Effector memory CD8-positive, alpha-beta T cell (primary cell): ENCODE measurements around the gene CD3G.
A peak's percentile ranks its signal among the peaks of the same experiment; 100 is the strongest.

ENCODE experiments used
- ATAC-seq: fragments of 150-1000 bp; cut with Tn5 transposase; replicated peaks from 2 replicates; pipeline ENCODE4 v1.10.0; 2021; ENCODE audit warnings: mild to moderate bottlenecking, moderate library complexity
- DNase-seq, 3 experiments: peaks; one replicate each; pipeline ENCODE4 v3.0.0; 2021
- H3K27ac Mint-ChIP-seq, 2 donors: one replicate each; pipeline ENCODE4 v1.8.0; 2022; ENCODE audit warnings: mild to moderate bottlenecking in 2 of 2, mixed read lengths in 2 of 2, moderate library complexity in 2 of 2
- H3K27me3 Mint-ChIP-seq, 2 donors: one replicate each; pipeline ENCODE4 v1.8.0; 2022; ENCODE audit warnings: mixed read lengths in 2 of 2
- H3K36me3 Mint-ChIP-seq: one replicate; pipeline ENCODE4 v1.8.0; 2022; ENCODE audit warnings: mild to moderate bottlenecking, moderate library complexity, mixed read lengths; ENCODE audit not compliant: insufficient read depth
- H3K4me1 Mint-ChIP-seq, 2 donors: one replicate each; pipeline ENCODE4 v1.8.0; 2022; ENCODE audit warnings: low read depth in 2 of 2, mixed read lengths in 2 of 2
- H3K4me3 Mint-ChIP-seq, 2 donors: one replicate each; pipeline ENCODE4 v1.8.0; 2022; ENCODE audit warnings: mild to moderate bottlenecking in 2 of 2, mixed read lengths in 2 of 2, moderate library complexity in 2 of 2
- H3K9me3 Mint-ChIP-seq, 2 donors: one replicate each; pipeline ENCODE4 v1.8.0; 2022; ENCODE audit warnings: mixed read lengths in 2 of 2

Gene CD3G

DNA sequence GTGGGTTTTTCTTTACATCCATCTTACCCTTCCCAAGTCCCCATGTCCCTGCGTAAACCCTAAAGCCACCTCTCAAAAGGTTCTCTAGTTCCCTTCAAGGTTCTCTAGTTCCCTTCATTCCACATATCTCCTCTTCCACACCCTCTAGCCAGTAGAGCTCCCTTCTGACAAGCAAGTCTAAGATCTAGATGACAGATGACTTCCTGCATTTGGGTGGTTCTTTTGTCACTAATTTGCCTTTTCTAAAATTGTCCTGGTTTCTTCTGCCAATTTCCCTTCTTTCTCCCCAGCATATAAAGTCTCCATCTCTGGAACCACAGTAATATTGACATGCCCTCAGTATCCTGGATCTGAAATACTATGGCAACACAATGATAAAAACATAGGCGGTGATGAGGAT, 31.8 kb upstream of the CD3G start:
- H3K36me3 Mint-ChIP-seq: peaks cover 79% of the 10 kb centered on the region
- ATAC-seq: no peak
- peak overlapping the region; percentile 83 to 99 for H3K27ac Mint-ChIP-seq
- H3K4me1 Mint-ChIP-seq: peaks cover 61 to 72% of the 10 kb centered on the region in 2 donors
- no peaks in the 10 kb centered on the region for H3K9me3 Mint-ChIP-seq
- H3K4me3 Mint-ChIP-seq: peak overlapping the region in 1 of 2 donors; percentile 3
- no peaks in the 10 kb centered on the region for H3K27me3 Mint-ChIP-seq
- no peak for DNase-seq

DNA sequence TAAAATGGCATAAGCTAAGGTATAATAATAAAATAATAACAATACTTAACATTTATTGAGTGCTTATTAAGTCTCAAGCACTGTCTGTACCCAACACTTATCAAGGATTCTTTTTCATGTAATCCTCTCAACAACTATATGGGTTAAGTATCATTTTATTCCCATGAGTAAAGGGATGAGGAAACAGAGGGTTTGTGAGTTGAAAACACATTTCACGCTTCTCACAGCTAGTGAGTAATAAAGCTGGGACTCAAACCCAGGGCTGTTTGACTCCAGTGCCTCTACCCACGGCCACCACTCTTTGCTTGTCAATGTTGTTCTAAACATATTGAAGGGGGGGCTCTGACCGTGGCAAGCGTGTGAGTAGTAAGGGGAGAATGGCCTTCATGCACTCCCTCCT, 30.9 kb upstream of the CD3G start:
- no peaks in the 10 kb centered on the region for H3K27me3 Mint-ChIP-seq
- no peaks in the 10 kb centered on the region for H3K9me3 Mint-ChIP-seq
- H3K27ac Mint-ChIP-seq: peak overlapping the region in 1 of 2 donors; percentile 83
- H3K36me3 Mint-ChIP-seq: peaks cover 75% of the 10 kb centered on the region
- no peak for DNase-seq
- ATAC-seq: no peak
- H3K4me3 Mint-ChIP-seq: no peak overlapping the region
- H3K4me1 Mint-ChIP-seq: peaks cover 60 to 70% of the 10 kb centered on the region in 2 donors

DNA sequence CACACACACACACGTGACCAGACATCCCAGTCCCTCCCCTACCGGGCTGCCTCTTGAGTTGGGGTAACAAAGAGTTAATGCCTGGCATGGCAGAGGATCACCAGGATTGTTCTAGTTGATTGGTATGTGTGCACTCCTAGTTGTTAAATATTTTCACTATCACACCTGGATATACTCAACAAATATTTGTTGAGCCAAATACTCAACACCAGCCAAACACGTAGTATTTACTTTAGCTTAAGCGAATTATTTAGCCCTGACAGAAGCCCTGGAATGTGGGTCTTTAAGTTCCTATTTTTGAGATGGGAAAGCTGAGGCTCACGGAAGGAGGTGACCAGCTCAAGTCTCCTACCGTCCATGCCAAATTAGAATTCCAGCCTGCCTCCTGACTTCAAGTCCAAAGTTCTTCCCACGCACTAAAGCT, 29.1 kb upstream of the CD3G start:
- Mint-ChIP-seq H3K36me3 (peaks cover 64% of the 10 kb centered on the region), H3K27ac (peak overlapping the region; percentile 90 to 93), H3K4me1 (peaks cover 63 to 75% of the 10 kb centered on the region in 2 donors), H3K27me3 (no peaks in the 10 kb centered on the region), H3K9me3 (no peaks in the 10 kb centered on the region), H3K4me3 (peak overlapping the region; percentile 58 to 78)
- DNase-seq: no peak
- ATAC-seq: no peak

DNA sequence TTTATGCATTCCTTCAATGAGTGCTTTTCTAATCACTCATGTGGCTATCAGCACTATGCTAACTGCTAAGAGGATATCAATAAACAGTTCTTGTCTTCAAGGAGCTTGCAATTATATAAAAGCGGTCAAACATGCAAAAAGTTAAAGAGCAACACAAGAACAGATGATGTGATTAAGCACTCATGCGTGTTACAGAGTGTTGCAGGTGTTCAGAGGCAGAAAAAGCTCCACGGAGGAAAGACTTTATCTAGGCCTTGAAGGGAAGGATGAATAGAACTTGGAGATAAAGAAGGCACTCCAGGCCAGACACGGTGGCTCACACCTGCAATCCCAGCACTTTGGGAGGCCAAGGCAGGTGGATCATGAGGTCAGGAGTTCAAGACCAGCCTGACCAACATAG, 26.0 kb upstream of the CD3G start:
- ATAC-seq (no peak), DNase-seq (no peak)
- Mint-ChIP-seq H3K4me1 (peaks cover 66 to 69% of the 10 kb centered on the region in 2 donors), H3K9me3 (no peaks in the 10 kb centered on the region), H3K36me3 (peaks cover 45% of the 10 kb centered on the region), H3K4me3 (peak overlapping the region; percentile 15 to 31), H3K27ac (peak overlapping the region; percentile 11 to 90), H3K27me3 (no peaks in the 10 kb centered on the region)

DNA sequence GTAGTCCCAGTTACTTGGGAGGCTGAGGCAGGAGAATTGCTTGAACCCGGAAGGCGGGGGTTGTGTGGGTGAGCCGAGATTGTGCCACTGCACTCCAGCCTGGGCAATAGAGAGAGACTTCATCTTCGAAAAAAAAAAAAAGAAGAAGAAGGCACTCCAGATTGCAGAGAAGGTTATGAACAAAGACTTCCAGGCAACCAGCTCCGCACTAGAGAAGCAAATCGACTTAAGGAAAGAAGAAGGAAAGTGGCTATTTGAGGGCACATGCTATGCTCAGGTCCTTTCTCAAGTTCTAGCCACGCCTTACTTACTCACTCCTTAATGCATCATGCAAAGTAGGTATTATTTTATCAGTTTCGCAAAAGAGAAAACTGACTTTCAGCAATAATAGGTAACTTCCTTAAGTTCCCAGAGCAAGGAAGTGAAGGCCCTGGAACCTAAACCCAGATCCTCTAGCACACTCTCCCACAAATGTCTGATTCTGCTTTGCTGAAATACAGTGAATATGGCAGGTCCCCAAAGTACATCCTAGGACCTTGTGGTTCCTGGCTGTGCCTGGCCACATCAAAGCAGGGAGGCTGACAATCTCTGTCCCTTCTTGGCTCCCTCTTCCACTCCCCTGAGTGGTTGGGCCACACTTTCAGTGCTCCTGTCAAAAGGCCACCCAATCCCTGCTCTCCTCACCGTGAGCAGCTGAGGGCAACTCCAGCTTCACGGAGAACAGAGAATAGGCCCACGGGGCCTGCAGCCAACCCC, 25.4 kb upstream of the CD3G start:
- Mint-ChIP-seq H3K4me3 (peak overlapping the region; percentile 15 to 41), H3K27me3 (no peaks in the 10 kb centered on the region), H3K4me1 (peaks cover 63 to 65% of the 10 kb centered on the region in 2 donors), H3K27ac (peak overlapping the region; percentile 75 to 90), H3K36me3 (peaks cover 44% of the 10 kb centered on the region), H3K9me3 (no peaks in the 10 kb centered on the region)
- ATAC-seq (no peak), DNase-seq (no peak)

- Mint-ChIP-seq H3K27ac (peak overlapping the region; percentile 75 to 90), H3K27me3 (no peaks in the 10 kb centered on the region), H3K4me3 (peak overlapping the region; percentile 11 to 41), H3K4me1 (peaks cover 59 to 62% of the 10 kb centered on the region in 2 donors), H3K36me3 (peaks cover 38% of the 10 kb centered on the region), H3K9me3 (no peaks in the 10 kb centered on the region)
- no peak for ATAC-seq
- no peak for DNase-seq
Measured at GRCh38 chr11:118319337-118319707, 24.8 kb upstream of the CD3G start.

DNA sequence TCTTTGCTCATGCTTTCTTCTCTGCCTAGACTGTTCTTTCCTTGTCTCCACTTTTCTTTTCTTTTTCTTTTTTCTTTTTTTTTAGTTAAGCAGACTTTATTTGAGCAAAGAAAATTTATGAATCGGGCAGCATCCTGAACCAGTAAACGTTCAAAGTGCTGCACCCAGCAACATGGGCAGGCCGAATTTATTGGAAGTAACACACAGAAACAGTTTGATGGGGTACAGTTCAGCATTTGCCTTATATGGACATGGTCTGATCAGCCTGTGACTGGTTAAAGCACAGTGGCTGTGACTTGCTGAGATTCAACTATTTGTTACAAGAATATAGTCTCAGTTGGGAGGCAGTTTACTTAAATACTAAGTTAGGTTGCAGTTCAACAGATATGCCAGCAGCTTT, 23.6 kb upstream of the CD3G start:
- peaks cover 30% of the 10 kb centered on the region for H3K36me3 Mint-ChIP-seq
- peak overlapping the region; percentile 11 to 41 for H3K4me3 Mint-ChIP-seq
- DNase-seq (no peak), ATAC-seq (no peak)
- H3K27me3 Mint-ChIP-seq: no peaks in the 10 kb centered on the region
- H3K4me1 Mint-ChIP-seq: peaks cover 53 to 56% of the 10 kb centered on the region in 2 donors
- no peaks in the 10 kb centered on the region for H3K9me3 Mint-ChIP-seq
- H3K27ac Mint-ChIP-seq: peak overlapping the region; percentile 71 to 90

GRCh38 chr11:118321386-118322082, 22.6 kb upstream of the CD3G start:
- H3K36me3 Mint-ChIP-seq: peaks cover 29% of the 10 kb centered on the region
- H3K4me3 Mint-ChIP-seq: peak overlapping the region in 1 of 2 donors; percentile 44
- peak overlapping the region in 1 of 2 donors; percentile 74 for H3K27ac Mint-ChIP-seq
- no peak for DNase-seq
- no peak for ATAC-seq
- no peaks in the 10 kb centered on the region for H3K9me3 Mint-ChIP-seq
- H3K4me1 Mint-ChIP-seq: peaks cover 45 to 46% of the 10 kb centered on the region in 2 donors
- no peaks in the 10 kb centered on the region for H3K27me3 Mint-ChIP-seq

GRCh38 chr11:118322721-118323120, 21.4 kb upstream of the CD3G start:
- Mint-ChIP-seq H3K27ac (no peak overlapping the region), H3K27me3 (no peaks in the 10 kb centered on the region), H3K9me3 (no peaks in the 10 kb centered on the region), H3K4me3 (no peak overlapping the region), H3K36me3 (peaks cover 23% of the 10 kb centered on the region), H3K4me1 (peaks cover 36 to 38% of the 10 kb centered on the region in 2 donors)
- DNase-seq: no peak
- ATAC-seq: no peak

DNA sequence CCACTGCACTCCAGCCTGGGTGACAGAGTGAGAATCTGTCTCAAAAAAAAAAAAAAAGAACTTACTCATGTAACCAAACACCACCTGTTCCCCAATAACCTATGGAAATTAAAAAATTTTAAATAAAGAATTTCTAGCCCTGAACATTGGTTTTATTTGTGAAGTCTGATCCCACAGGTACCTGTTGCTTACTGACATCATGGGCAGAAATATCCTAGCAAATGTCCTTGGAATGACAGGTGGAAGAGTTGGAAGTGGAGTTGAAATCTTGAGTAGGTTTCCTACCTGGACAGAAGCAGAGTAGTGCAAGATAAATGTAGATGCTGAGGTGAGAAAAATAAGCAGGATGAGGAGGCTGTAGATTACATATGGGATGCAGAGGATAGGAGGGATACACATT, 18.9 kb upstream of the CD3G start:
- DNase-seq (no peak), ATAC-seq (no peak)
- Mint-ChIP-seq H3K36me3 (peaks cover 17% of the 10 kb centered on the region), H3K4me1 (peaks cover 20 to 22% of the 10 kb centered on the region in 2 donors), H3K27me3 (no peaks in the 10 kb centered on the region), H3K27ac (peak overlapping the region in 1 of 2 donors; percentile 25), H3K4me3 (no peak overlapping the region), H3K9me3 (no peaks in the 10 kb centered on the region)

GRCh38 chr11:118328745-118329144, 15.4 kb upstream of the CD3G start:
- H3K27me3 Mint-ChIP-seq: no peaks in the 10 kb centered on the region
- DNase-seq (no peak), ATAC-seq (no peak)
- H3K36me3 Mint-ChIP-seq: peaks cover 7% of the 10 kb centered on the region
- peak overlapping the region in 1 of 2 donors; percentile 13 for H3K27ac Mint-ChIP-seq
- peaks cover 5 to 14% of the 10 kb centered on the region in 2 donors for H3K4me1 Mint-ChIP-seq
- H3K4me3 Mint-ChIP-seq: no peak overlapping the region
- no peaks in the 10 kb centered on the region for H3K9me3 Mint-ChIP-seq

GRCh38 chr11:118334745-118335144, 9.4 kb upstream of the CD3G start:
- Mint-ChIP-seq H3K36me3 (peaks cover 41% of the 10 kb centered on the region), H3K27ac (peak overlapping the region; percentile 81 to 97), H3K9me3 (no peaks in the 10 kb centered on the region), H3K4me1 (peaks cover 27 to 42% of the 10 kb centered on the region in 2 donors), H3K27me3 (no peaks in the 10 kb centered on the region), H3K4me3 (peak overlapping the region in 1 of 2 donors; percentile 1)
- ATAC-seq: no peak
- no peak for DNase-seq

DNA sequence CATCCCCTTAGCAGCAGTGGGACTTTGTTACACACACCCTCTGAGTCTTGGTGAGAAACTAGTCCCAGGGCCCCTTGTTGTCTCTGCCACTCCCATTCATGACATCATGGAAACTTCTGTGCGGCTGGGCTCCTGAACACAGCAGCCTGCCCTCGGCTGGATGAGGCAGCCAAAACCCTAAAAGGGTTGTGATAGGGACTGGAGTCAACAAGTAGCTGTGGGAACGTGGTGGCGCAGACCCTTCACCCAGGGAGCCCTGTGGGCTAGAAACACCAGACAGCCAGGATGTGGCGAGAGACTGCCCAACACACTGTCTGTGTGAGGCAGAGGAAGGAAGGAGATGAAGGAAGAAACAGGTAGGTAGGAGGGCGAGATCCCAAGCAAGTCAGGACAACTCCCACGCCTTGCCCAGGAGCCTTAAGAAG, 5.5 kb upstream of the CD3G start:
- Mint-ChIP-seq H3K9me3 (no peaks in the 10 kb centered on the region), H3K36me3 (peaks cover 59% of the 10 kb centered on the region), H3K27ac (peak overlapping the region; percentile 95 to 97), H3K27me3 (no peaks in the 10 kb centered on the region), H3K4me1 (peaks cover 52 to 70% of the 10 kb centered on the region in 2 donors), H3K4me3 (peak overlapping the region; percentile 73 to 95)
- ATAC-seq (peak; percentile 75), DNase-seq (peak; percentile 81 to 85 (median 83))
